NCI-H1436 treated with DMSO at 0.1 percent for 48 hours (cell line): ENCODE data around the gene CRLF1.

ENCODE experiments used
- DNase-seq: peaks from one replicate; lab custom pipeline; 2025; lab: John Stamatoyannopoulos, UW

CRLF1 gene

DNA sequence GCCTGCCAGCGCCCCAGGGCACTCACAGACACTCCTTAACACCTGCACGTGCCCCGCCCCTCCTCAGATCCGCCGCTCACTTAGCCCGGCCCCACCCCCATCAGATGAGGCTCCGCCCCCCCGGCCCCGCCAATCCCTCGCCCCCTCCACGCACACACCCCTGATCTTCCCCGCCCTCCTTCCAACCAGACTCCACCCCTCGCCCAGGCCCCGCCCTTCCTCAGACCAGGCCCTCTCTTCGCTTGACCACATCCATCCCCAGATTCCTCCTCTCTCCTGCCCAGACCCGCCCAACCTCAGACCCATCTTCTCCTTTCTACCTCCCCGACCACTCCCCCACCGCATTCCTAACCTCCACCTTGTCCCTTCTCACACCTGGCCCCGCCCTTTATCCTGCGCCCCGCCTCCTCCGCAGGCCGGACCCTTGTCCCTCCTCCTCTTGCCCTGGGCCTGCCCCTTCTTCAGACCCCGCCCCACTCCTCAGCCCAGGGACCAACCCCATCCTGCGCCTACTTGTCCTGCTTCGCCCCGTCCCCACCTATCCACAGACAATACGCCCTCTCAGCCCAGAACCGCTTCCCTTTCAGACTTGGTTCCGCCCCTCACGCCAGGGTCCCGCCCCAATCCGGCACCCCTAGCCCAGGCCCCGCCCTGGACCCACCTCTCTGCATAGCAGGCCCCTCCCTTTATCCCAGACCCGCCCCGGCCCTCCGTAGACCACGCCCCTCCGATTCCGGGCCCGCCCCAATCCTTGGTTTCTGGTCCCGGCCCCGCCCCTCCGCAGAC is 29.8 kb upstream of the CRLF1 start:
- peak; percentile 81 for DNase-seq

DNA sequence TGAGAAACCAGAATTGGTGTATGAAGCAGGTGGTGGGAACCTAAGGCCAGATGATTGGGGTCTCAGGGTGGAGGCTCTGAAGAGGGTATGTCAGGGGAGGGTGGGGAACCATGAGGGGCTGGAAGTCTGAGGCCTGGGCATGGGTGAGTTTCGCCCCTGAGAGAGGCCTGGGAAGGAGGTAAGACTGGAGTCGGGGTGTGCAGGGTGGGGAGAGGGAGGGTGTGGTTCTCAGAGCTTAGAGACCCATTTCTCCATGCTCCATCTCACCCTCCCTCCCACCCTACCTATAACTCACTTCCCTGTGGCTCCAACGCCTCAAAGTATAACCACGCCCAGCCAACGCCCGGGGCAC is 29.2 kb upstream of the CRLF1 start:
- no peak for DNase-seq

DNA sequence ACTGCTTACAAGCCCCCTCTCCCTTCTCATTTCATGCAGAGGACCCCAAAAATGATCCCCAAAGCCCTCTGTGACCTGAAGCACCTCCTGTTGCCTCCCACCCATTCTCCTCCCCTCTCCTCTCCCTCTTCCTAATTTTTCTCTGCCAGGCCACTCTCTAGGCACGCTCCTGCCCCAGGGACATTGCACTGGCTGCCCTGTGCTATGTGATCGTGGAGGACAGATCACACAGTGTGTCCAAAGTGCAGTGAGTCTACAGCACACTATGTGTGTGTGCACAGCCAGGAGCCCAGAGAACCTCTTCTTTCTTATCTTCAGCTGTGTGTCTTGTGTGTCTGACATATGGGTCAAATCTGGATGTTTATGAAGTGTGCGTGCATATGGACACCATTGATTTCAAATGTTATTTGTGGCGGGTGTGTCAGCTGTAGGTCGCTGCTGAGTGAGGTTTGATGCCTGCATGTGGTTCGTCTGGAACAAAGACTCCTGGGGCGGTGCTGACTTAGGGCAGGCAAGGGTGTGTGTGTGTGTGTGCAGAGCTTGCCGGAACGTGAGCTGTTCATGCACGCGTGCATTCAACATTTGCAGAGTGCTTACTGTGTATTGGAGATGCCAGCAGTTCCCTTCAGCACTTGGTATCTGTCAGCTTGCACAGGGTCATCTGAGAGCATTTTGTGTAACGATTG is 28.2 kb upstream of the CRLF1 start:
- DNase-seq, result no peak

DNA sequence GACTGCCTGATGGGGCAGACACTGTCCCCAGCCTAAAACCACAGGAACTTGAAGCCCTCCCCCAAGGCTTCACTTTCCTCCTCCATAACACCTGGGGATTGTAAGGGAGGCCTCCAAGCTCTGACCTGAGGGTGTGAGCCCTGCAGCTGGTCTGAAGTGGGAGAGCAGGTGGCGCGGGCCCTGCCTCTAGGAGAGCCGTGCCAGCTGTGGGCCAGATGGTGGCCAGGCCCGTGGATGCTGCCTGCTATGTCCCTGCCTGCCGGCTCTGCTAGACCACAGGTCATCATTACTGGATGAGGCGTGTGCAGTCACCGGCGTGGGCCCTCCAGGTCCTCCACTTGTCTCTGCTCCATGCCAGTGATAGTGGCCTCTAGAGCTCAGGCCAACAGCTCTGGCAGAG is 26.7 kb upstream of the CRLF1 start:
- DNase-seq, result no peak

DNA sequence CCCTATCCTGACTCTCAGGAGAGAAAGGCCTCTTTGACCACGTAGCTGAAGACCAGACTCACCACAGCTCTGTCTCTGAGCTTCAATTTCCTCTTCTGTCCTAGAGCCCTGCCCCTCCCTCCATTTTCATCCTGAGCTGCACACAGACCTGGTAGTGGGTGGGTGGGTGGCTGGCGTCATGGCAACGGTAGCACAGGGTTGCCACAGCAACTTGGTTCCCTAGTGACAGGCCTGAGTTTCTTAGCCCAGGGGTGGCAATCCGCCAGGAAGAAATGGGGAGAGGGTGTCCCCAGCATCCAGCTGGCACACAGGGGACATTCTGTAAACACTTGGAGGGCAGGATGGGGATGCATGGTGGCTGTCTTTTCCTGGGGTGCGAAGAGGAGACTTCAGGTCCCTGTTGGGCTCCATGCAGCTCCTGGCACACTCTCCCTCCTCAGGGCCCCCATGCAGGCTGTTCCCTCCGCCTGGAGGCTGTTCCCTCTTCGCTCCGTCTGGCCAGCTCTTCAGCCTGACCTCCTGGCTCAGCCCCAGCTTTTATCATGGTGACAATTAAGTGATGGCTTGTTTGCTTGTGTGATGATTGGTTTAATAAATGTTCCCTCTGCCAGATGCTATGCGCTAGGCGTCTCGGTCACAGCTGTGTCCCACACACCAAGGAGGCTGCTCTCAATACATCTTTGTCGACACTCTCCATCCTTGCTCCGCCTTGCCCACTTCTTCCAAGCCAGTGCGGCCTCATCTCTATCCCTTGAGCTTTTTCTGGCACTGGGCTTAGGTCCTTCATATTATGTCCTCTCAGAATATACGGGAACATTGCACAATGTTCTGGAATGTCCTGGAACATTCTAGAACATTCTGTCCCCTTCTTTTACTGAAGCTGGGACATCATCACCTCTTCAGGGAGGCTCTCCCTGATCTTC is 22.8 kb upstream of the CRLF1 start:
- no peak for DNase-seq

DNA sequence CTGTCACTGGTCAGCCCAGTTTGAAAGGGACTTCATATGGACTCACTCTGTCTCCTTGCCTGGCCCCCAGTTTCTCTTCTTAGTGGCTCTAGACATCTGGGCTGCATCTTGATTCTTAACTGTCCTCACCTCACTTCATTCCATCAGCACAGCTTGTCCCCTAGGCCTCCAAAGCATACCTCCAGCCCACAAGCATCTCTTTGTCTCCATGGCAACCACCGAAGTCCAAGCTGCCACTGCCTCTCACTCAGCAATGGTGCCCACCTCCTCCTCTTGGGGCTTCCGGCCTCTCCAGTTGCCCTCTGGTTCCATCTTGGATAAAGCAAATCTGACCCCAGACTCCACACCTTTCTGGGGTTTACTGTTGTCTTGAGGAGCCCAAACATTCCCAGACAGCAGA is 20.3 kb upstream of the CRLF1 start:
- DNase-seq, result no peak

DNA sequence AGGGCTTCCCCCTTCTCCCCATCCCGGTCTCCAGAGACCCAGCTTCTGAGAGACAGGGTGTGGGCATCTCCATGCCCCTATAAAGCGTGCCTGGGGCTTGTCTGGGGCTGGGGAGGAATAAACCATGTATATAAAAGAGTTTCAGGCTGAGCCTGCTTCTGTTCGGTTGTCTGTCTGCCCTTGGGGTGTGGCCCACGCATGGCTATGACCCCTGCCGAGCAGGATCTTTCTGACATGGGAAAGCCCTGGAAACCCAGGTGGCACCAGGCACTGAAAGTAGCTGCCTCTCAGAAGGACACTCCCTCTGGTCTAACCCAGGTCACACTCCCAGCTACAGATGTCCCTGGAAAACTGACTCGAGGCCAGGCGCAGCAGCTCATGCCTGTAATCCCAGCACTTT is 14.3 kb upstream of the CRLF1 start:
- DNase-seq, result no peak

DNA sequence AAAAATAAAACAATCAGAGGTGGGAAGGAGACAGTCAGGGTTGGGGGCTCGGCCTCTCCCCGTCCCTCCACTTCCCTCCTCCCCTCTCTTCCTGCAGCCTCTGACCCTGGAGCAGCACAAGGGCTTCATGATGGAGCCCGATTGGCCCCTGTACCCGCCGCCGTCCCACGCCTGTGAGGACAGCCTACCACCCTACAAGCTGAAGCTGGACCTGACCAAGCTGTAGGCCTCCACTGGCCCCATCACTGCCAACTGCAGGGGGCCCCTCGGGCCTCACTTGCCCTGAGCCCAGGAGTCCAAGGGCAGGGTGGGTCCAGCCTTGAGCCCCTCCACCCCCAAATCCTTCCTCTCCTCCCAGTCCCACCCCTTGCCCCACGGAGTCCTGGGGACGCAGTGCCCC is 13.7 kb upstream of the CRLF1 start:
- DNase-seq, result no peak

DNA sequence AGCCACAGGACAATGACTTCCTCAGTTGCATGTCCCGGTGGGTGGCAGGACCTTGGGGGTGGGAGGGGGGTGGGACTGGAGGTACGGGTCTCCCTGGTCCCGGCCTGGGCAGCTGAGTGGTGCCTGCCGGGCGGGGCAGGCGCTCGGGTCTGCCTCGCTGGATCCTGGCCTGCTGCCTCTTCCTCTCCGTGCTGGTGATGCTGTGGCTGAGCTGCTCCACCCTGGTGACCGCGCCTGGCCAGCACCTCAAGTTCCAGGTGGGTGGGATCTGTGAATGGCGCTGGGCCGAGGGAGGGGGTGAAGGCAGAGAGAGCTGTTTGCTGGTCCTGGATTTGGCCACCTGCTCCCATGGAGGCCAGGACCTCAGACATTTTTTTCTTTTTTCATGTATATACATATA is 11.6 kb upstream of the CRLF1 start:
- no peak for DNase-seq

DNA sequence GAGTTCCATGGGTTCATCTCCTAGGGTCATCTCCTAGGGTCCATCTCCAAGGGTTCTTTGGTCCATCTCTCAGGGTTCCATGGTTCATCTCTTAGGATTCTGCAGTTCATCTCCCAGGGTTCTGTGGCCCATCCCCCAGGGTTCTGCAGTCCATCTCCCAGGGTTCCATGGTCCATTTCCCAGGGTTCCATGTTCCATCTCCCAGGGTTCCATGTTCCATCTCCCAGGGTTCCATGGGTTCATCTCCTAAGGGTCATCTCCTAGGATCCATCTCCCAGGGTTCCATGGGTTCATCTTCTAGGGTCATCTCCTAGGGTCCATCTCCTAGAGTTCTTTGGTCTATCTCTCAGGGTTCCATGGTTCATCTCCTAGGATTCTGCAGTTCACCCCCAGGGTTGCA is 11.0 kb upstream of the CRLF1 start:
- DNase-seq, result no peak

DNA sequence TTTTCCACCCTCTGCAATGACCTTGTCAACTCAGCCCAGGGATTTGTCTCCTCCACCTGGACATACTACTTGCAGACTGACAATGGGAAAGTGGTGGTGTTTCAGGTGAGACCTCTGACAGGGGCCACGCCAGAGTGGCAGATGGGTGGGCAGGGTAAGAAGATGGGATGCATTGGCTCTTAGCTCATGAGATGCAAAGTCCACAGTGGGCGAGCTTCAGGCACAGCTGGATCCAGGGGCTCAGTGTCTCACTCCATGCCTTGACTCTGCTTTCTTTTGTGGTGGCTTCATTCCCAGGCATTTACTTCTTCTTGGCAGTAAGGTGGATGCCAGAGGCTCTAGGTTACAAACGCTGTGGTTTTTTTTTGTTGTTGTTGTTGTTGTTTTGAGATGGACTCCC is 9.4 kb upstream of the CRLF1 start:
- DNase-seq, result no peak

DNA sequence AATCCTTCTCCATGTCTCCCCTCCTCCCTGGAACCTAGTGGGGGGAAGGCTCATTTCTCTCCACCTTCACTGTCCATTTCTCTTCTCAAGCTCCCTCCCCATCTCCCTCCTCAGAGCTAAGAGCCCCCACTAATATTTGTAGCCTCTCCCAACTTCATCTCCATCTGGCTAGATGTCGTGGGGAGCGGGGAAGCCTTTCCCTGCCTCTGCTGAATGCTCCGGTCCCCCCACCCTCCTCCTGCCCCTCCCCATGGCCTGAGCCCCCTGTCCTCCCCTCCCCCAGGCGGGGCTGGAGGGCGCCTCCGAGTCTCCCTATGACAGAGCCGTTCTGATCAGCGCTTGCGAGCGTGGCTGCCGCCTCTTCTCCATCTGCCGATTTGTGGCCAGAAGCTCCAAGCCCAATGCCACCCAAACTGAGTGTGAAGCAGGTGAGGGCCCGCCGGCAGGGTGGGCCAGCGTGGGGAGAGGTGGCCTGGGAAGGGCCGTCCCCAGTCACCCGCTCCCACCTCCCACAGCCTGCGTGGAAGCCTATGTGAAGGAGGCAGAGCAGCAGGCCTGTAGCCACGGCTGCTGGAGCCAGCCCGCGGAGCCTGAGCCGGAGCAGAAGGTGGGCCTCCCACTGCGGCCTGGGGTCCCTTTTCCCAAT is 7.1 kb upstream of the CRLF1 start:
- DNase-seq, result no peak

DNA sequence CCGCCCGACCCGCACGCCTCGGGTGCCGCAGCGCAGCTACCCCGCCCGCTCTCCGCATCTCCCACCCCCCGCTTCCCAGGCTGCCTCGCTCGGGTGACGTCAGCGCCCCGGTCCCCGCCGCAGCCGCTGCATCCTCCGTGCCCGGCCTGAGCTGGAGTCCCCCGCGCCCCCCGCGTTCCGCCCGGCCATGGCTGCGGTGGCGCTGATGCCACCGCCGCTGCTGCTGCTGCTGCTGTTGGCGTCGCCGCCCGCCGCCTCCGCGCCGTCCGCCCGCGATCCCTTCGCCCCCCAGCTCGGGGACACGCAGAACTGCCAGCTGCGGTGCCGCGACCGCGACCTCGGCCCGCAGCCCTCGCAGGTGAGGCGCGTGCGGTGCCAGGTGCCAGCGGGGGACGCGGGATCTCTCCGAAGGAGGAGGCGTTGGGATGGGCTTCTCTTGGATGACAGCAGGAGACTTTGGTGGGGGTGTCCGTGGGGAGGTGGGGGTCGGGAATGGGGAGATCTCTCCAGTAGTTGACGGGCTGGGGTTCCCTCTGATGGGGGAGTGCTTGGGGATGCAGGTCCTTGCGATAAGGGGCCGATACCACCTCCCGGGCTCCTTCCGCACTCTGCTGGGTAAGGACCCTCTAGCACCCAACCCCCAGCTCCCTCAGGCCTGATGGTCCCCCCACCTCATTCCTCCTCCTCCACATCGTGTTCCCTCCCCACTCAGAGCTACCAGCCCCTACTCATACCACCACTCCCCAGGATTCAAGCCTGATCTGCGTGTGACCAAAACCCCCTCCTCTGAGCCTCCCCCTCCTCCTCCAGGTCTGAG is 6.4 kb upstream of the CRLF1 start, which contains the start of gene TMEM59L:
Gene TMEM59L, plus strand, starts transcription at position 99 of the 817 bp plus-strand sequence. Its CDS starts 89 bp downstream, at position 188.
- no peak for DNase-seq

DNA sequence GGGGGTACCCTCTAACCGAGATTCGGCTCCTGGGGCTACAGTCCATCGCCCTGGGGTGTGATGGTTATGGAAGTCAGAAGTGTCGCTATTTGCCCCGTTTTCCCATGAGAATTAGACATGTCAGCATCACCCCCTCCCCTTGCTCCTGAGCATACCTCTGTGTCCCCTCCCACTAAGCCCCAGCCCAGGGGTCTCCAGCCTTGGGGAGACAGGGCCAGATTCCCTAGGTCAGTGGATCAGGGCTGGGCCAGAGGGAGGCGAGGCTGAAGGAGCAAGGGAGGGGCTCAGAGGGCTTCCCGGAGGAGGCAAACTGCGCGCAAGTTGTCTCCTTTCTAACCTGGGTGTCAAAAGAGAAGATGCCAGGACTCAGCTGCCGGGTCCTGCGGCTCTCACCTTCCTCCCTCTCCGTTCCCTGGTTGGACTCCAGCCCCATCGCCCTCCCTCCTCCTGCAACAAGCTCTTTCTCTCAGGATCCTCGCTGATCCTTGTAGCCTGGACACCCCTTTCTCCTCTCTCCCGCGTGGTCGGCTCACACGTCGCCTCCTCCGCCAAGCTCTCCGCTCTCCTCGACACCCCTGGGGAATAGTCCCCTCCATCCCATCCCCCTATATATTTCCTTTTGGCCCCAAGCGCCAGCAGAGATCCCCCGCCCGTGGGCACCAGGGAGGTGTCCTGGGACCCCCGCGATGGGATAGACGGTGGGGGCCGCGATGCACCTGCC is 5.6 kb upstream of the CRLF1 start:
- no peak for DNase-seq

DNA sequence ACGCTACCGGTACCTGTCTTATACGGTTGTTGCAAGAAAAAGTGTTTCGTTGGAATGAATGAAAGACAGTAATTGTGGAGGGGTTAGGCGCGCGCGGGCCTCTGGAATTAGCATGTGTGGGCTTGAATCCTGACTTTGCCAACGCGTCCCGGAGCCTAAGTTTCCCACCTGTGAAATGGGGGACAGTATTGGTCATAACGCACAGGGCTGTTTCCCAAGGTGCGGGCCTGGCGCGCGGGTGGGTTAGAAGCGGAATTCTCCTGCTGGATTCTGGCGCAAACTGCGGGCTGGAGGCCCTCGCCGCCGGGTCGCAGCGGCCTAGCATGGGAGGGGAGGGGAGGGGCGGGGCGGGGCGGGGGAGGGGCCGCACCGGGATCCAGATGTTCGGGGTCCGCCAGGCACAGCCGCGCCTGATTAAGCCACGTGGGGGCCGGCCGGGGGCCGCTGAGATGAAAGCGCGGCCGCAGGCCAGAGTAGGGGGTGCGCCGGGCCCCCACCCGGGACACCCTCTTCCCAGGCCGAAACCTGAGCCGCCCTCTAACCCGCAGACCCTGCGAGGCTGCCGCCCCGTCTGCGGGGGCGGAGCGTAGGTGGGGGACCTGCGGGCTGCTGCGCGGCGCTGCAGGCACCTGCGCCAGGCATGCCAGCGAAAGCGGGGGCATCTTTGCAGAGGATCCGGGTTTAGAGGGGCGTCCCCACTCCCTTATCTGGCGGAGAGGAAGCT is 4.9 kb upstream of the CRLF1 start:
- no peak for DNase-seq

DNA sequence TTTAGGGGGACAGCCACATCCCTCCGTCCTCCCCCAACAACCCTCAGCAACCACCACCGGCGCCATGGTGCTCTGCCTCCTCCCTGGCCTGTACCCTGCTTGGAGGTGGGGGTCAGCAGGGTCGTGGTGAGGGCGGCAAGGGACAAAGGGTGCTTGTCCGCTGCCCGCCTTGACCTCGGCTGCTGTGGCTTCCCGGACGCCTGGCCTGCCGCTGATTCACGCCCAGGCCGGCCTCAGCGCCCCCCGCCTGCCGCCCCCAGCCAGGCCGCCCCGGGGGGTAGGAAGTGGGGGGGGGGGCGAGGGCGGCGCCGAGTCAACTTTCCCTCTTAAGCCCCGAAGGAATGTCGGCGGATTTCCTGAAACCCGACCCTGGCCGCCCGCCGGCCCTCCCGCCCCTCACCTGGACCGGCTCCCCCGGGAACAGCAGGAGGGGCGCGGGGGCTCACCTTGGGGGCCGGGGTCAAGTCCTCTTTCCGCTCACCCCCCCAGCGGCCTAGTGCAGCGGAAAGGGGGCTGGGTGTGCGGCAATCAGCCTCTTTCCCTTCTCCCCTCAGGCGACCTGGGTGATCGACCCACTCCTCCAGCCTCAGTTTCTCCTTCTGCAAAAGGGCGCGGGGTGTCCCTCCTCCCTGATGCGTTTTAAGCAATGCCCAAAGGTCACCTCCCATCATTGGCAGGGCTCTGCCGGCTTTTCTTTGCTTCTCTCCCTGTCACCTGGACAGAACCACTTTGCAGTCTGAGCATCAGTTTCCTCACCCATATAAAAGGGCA is 4.1 kb upstream of the CRLF1 start:
- no peak for DNase-seq

DNA sequence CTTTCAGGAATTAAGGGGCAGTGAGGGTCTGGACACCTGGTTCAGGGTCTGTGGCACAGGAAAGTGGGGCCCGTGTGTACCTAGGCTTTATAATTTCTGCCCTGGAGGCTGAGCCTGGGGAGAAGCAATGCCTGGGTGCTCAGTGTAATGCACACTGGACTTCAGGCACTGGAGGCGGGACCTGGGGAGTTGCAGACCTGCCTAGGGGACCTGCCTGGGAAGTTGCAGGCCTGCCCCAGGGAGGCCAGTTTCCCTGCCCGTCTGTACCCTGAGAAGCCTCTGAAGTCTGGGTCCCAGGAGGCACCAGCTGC is 3.6 kb upstream of the CRLF1 start:
- DNase-seq, result no peak

DNA sequence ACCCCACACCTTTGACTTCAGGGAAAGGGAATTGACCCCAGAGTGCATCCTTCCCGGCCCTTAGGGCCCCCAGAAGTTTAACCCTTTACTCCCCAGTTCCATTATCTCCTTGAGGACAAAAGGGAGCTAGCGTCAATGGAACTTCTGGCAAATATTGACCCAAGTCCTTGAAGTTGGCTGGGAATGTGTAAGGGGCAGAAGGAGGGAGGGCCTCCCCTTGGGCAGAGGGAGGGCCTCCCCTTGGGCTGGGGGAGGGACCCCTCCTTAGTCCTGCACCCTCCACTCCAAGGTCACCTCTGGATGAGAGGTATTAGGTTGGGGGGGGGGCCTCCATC is 3.1 kb upstream of the CRLF1 start:
- DNase-seq, result no peak
